HepG2 (cell line): ENCODE measurements around the gene ABCC5. TPM values are rescaled to one million over a fixed set of nuclear protein-coding genes. Genes with fewer than 3 reads are reported as not detected.

Experiments
- ATAC-seq: fragments of 200-7000 bp; cut with Tn5 transposase; 3 replicates; pipeline ENCODE4 v1.9.1; 2020; ENCODE audit warnings: mild to moderate bottlenecking, moderate library complexity
- BruUV-seq: library from RNA; stranded (reverse); fragments of 400-500 nt; replicated peaks from 2 replicates; lab custom pipeline; 2021; lab: Mats Ljungman, UMichigan
- CTCF ChIA-PET: fragments of 300-600 bp; formaldehyde crosslinking; extraction: SDS; loops from one replicate; lab custom pipeline; 2021; ENCODE audit warnings: low total read pairs, inconsistent platforms, low intra/inter-chr PET ratio; lab: Yijun Ruan, JAX
- POLR2A ChIA-PET: fragments of 350-600 bp; sonication (Branson Sonifier 250); formaldehyde crosslinking; loops from one replicate; lab custom pipeline; 2020; ENCODE audit warnings: antibody characterized with exemption, inconsistent platforms; lab: Yijun Ruan, JAX
- DNase-seq: peaks from one replicate; pipeline ENCODE4 v3.0.0-alpha.2; 2015; ENCODE audit warnings: low spot score
- FAIRE-seq: peaks from 3 replicates; lab custom pipeline; 2011; peaks lifted over from hg19 to GRCh38; lab: Jason Lieb, UNC
- H2AFZ ChIP-seq: one replicate; pipeline ENCODE4 v1.6.1; 2011; ENCODE audit warnings: low read length, inconsistent platforms
- H3K27ac ChIP-seq: fragments of 300-600 bp; 3 replicates; pipeline ENCODE4 v1.8.0; 2011; ENCODE audit warnings: mixed run types, mild to moderate bottlenecking, mixed read lengths, low read length, inconsistent platforms; ENCODE audit not compliant: insufficient read depth; ENCODE audit errors: extremely low read length
- H3K27me3 ChIP-seq, 2 experiments: fragments of 200-600 bp in 1 of 2; 2 replicates in 1 of 2; 3 replicates in 1 of 2; pipeline versions ENCODE4 v1.6.0 to v1.8.0; 2011; ENCODE audit warnings: low read length in 2 of 2, mild to moderate bottlenecking in 2 of 2, moderate library complexity in 2 of 2, inconsistent platforms in 1 of 2; ENCODE audit not compliant: insufficient read depth in 2 of 2, control insufficient read depth in 1 of 2
- H3K36me3 ChIP-seq, 2 experiments: fragments of 200-600 bp in 1 of 2; replicated peaks in 1 of 2; 2 replicates in 1 of 2; 3 replicates in 1 of 2; pipeline versions ENCODE4 v1.5.1 to v1.8.0; 2011; ENCODE audit warnings: low read length in 2 of 2, inconsistent platforms in 1 of 2; ENCODE audit not compliant: insufficient read depth in 2 of 2, control insufficient read depth in 1 of 2
- H3K4me1 ChIP-seq: 2 replicates; pipeline ENCODE4 v1.5.1; 2012; ENCODE audit warnings: low read length, inconsistent platforms; ENCODE audit not compliant: insufficient read depth
- H3K4me2 ChIP-seq: 2 replicates; pipeline ENCODE4 v1.6.0; 2011; ENCODE audit warnings: low read depth, low read length, inconsistent platforms
- H3K4me3 ChIP-seq, 3 experiments: fragments of 200-600 bp in 1 of 3; sonication (generic), shearing (Covaris generic) in 1 of 3; replicated peaks in 1 of 3; 2 replicates each; pipeline ENCODE4 v1.5.1; 2011 to 2016; ENCODE audit warnings: low read length in 3 of 3, inconsistent platforms in 2 of 3, low read depth in 2 of 3, mild to moderate bottlenecking in 2 of 3, control low read depth in 1 of 3, mixed read lengths in 1 of 3; ENCODE audit not compliant: insufficient read depth in 1 of 3
- H3K79me2 ChIP-seq: one replicate; pipeline ENCODE4 v1.6.1; 2011; ENCODE audit warnings: low read length, inconsistent platforms; ENCODE audit not compliant: insufficient read depth
- H3K9ac ChIP-seq: 2 replicates; pipeline ENCODE4 v1.6.0; 2011; ENCODE audit warnings: mild to moderate bottlenecking, low read depth, low read length, inconsistent platforms; ENCODE audit not compliant: insufficient read depth
- H3K9me3 ChIP-seq: 2 replicates; pipeline ENCODE4 v1.5.1; 2012; ENCODE audit warnings: mild to moderate bottlenecking, low read length
- H4K20me1 ChIP-seq: 2 replicates; pipeline ENCODE4 v1.6.0; 2011; ENCODE audit warnings: inconsistent platforms, mild to moderate bottlenecking, low read length, moderate library complexity; ENCODE audit not compliant: insufficient read depth
- ARHGAP35 ChIP-seq: sonication (generic); formaldehyde crosslinking; IDR thresholded peaks from 2 replicates; pipeline ENCODE4 v1.9.0; 2022; ENCODE audit warnings: mild to moderate bottlenecking, inconsistent platforms, moderate library complexity, missing genetic modification reagents, borderline replicate concordance
- CAMTA2 ChIP-seq: sonication (generic); formaldehyde crosslinking; IDR thresholded peaks from 2 replicates; pipeline ENCODE4 v1.4.0; 2020; ENCODE audit warnings: mild to moderate bottlenecking, missing genetic modification reagents, borderline replicate concordance
- EED ChIP-seq: sonication (generic); formaldehyde crosslinking; IDR thresholded peaks from 2 replicates; pipeline ENCODE4 v1.5.0; 2020; ENCODE audit warnings: mild to moderate bottlenecking, missing genetic modification reagents
- EP300 ChIP-seq, 3 experiments: sonication (generic) in 1 of 3; formaldehyde crosslinking in 1 of 3; IDR thresholded peaks; 2 replicates each; pipeline versions ENCODE4 v1.5.1 to v1.6.1; 2011 to 2020; ENCODE audit warnings: low read depth in 2 of 3, low read length in 2 of 3, borderline replicate concordance in 1 of 3, improper control_type of control experiment in 1 of 3, mild to moderate bottlenecking in 1 of 3, missing genetic modification reagents in 1 of 3, moderate library complexity in 1 of 3
- HNRNPUL1 ChIP-seq: fragments of 200-400 bp; formaldehyde crosslinking; IDR thresholded peaks from 2 replicates; pipeline ENCODE4 v1.6.1; 2017; ENCODE audit warnings: low read depth, mild to moderate bottlenecking, low read length, moderate library complexity
- NFKB2 ChIP-seq: sonication (generic); formaldehyde crosslinking; IDR thresholded peaks from 2 replicates; pipeline ENCODE4 v1.4.0; 2020; ENCODE audit warnings: missing genetic modification reagents, borderline replicate concordance
- SIN3B ChIP-seq: fragments of 150-350 bp; IDR thresholded peaks from 2 replicates; pipeline ENCODE4 v1.6.1; 2014; ENCODE audit warnings: low read length
- SIX4 ChIP-seq: sonication (generic); formaldehyde crosslinking; IDR thresholded peaks from 2 replicates; pipeline ENCODE4 v1.4.0; 2020; ENCODE audit warnings: missing genetic modification reagents
- TEAD2 ChIP-seq: sonication (generic); formaldehyde crosslinking; IDR thresholded peaks from 2 replicates; pipeline ENCODE4 v1.9.0; 2021; ENCODE audit warnings: missing genetic modification reagents
- ZNF260 ChIP-seq: sonication (generic); formaldehyde crosslinking; IDR thresholded peaks from 2 replicates; pipeline ENCODE4 v1.4.0; 2020; ENCODE audit warnings: missing genetic modification reagents, low read depth, mild to moderate bottlenecking, borderline replicate concordance
- WGBS: methylation state at CpG from one replicate; pipeline ENCODE4 v1.1.6; 2017; ENCODE audit warnings: low lambda C conversion rate; 5-methylcytosine and 5-hydroxymethylcytosine counted together
- in situ Hi-C: cut with HindIII; loops from 2 replicates; pipeline ENCODE4 v1.10.0; 2017; ENCODE audit warnings: low pct_unique_long_range_greater_than_20kb; ENCODE audit not compliant: extremely low pct_ligation_motif_present
- intact Hi-C: fragments of 100-400 bp; cut with micrococcal nuclease; formaldehyde crosslinking; loops from one replicate; pipeline ENCODE4 v1.10.0; 2022; ENCODE audit not compliant: unreplicated experiment
- polyA plus RNA-seq, 8 experiments: library from polyadenylated mRNA; depleted of rRNA in 3 of 8; stranded (reverse) in 7 of 8; unstranded in 1 of 8; fragments of >200 nt; fragmentation: Illumina TruSeq in 4 of 8; extraction: Trizol in 4 of 8; gene quantifications; 2 replicates each; pipeline versions ENCODE4 v1.2.1 to v1.2.3, GENCODE V29; 2011 to 2016; ENCODE audit warnings: low read depth in 4 of 8, missing spikeins in 1 of 8, mixed read lengths in 1 of 8; ENCODE audit not compliant: insufficient read depth in 1 of 8
- total RNA-seq, 5 experiments: library from RNA; depleted of rRNA; stranded (reverse); fragments of >200 nt; fragmentation: Illumina TruSeq; extraction: Trizol; gene quantifications; 2 replicates each; pipeline ENCODE4 v1.2.3, GENCODE V29; 2016; ENCODE audit warnings: low read depth in 1 of 5
- TF ChIP-seq, protein P1 (sequence below): fragments of 450-650 bp; IDR thresholded peaks from 2 replicates; pipeline ENCODE4 v1.6.1; 2017; ENCODE audit warnings: mild to moderate bottlenecking
- TF ChIP-seq, protein P2 (sequence below): sonication (generic); formaldehyde crosslinking; IDR thresholded peaks from 2 replicates; pipeline ENCODE4 v1.4.0; 2020; ENCODE audit warnings: missing genetic modification reagents; ENCODE audit errors: not compliant biosample characterization

ABCC5 gene
- total and polyA plus RNA-seq, 2 of the 13 experiments (the other 11 are each of a cell fraction or from before 2014, with no cell fraction given) = 12.5 to 12.7 TPM

- no peaks in the 10 kb centered on the region for H3K79me2 ChIP-seq
- no peak overlapping the region for H3K4me2 ChIP-seq
- no peak overlapping the region for H3K9ac ChIP-seq
- in situ Hi-C loops (no loop called here), intact Hi-C loops (no loop called here)
- no peak for DNase-seq
- no peaks in the 10 kb centered on the region for H3K36me3 ChIP-seq
- H3K27ac ChIP-seq = no peak overlapping the region
- no peak overlapping the region for H3K4me3 ChIP-seq
- no peaks in the 10 kb centered on the region; the same call in 1 of the 2 replicates for H3K9me3 ChIP-seq
- ChIA-PET CTCF (no interaction called here), POLR2A (no interaction called here)
- TF ChIP-seq EP300 (IDR thresholded peaks at IDR 0.05; ENCODE audit: low read depth in 2 of 2, low read length in 2 of 2) (no peak), EP300 (CRISPR knock-in tag; IDR thresholded peaks at IDR 0.05; ENCODE audit: borderline replicate concordance) (no peak), HNRNPUL1 (no peak)
- BruUV-seq = no TSS peak
- H3K27me3 ChIP-seq = peaks cover 0 to 4% of the 10 kb centered on the region in 2 experiments; a peak in 2 of 5 replicates
- no peak for ATAC-seq
- no peaks in the 10 kb centered on the region for H4K20me1 ChIP-seq
- 18% methylated on average over 2 of the region's 2 CpGs for WGBS
- no peak for FAIRE-seq
- H2AFZ ChIP-seq = no peak overlapping the region
- no peaks in the 10 kb centered on the region for H3K4me1 ChIP-seq
These were observed 48.5 kb upstream of the ABCC5 start for GRCh38 chr3:184066211-184066610.

GRCh38 chr3:184062637-184063036 lies 45.0 kb upstream of the ABCC5 start:
- FAIRE-seq (no peak), DNase-seq (no peak), ATAC-seq (no peak)
- H3K36me3 ChIP-seq = no peaks in the 10 kb centered on the region
- peaks cover 0 to 4% of the 10 kb centered on the region in 2 experiments; a peak in 2 of 5 replicates for H3K27me3 ChIP-seq
- no peak overlapping the region for H3K9ac ChIP-seq
- H3K9me3 ChIP-seq = no peaks in the 10 kb centered on the region
- in situ Hi-C loops (no loop called here), intact Hi-C loops (no loop called here)
- H2AFZ ChIP-seq = no peak overlapping the region
- H3K79me2 ChIP-seq = no peaks in the 10 kb centered on the region
- H3K27ac ChIP-seq = no peak overlapping the region
- CTCF ChIA-PET = no interaction called here
- no peaks in the 10 kb centered on the region for H3K4me1 ChIP-seq
- POLR2A ChIA-PET = no interaction called here
- no peak overlapping the region for H3K4me2 ChIP-seq
- no TSS peak for BruUV-seq
- no peaks in the 10 kb centered on the region for H4K20me1 ChIP-seq
- H3K4me3 ChIP-seq = no peak overlapping the region
- TF ChIP-seq ZNF260 = no peak
- no peak for TF ChIP-seq NFKB2 (CRISPR knock-in tag)
- no peak for TF ChIP-seq SIN3B
- TF ChIP-seq, protein P1, sequence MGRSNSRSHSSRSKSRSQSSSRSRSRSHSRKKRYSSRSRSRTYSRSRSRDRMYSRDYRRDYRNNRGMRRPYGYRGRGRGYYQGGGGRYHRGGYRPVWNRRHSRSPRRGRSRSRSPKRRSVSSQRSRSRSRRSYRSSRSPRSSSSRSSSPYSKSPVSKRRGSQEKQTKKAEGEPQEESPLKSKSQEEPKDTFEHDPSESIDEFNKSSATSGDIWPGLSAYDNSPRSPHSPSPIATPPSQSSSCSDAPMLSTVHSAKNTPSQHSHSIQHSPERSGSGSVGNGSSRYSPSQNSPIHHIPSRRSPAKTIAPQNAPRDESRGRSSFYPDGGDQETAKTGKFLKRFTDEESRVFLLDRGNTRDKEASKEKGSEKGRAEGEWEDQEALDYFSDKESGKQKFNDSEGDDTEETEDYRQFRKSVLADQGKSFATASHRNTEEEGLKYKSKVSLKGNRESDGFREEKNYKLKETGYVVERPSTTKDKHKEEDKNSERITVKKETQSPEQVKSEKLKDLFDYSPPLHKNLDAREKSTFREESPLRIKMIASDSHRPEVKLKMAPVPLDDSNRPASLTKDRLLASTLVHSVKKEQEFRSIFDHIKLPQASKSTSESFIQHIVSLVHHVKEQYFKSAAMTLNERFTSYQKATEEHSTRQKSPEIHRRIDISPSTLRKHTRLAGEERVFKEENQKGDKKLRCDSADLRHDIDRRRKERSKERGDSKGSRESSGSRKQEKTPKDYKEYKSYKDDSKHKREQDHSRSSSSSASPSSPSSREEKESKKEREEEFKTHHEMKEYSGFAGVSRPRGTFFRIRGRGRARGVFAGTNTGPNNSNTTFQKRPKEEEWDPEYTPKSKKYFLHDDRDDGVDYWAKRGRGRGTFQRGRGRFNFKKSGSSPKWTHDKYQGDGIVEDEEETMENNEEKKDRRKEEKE = no peak
- no peak for TF ChIP-seq CAMTA2 (CRISPR knock-in tag)
- TF ChIP-seq, protein P2, sequence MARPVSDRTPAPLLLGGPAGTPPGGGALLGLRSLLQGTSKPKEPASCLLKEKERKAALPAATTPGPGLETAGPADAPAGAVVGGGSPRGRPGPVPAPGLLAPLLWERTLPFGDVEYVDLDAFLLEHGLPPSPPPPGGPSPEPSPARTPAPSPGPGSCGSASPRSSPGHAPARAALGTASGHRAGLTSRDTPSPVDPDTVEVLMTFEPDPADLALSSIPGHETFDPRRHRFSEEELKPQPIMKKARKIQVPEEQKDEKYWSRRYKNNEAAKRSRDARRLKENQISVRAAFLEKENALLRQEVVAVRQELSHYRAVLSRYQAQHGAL = no peak
- TF ChIP-seq ARHGAP35 (CRISPR knock-in tag) = no peak
- TF ChIP-seq EED (CRISPR knock-in tag) = no peak
- no peak for TF ChIP-seq TEAD2 (CRISPR knock-in tag)
- TF ChIP-seq SIX4 (CRISPR knock-in tag) = no peak
